Sigmoid colon (tissue), 7 donors: Measurements from ENCODE around the gene PLEKHG2. TPM values are rescaled to one million over a fixed set of nuclear protein-coding genes. Genes with fewer than 3 reads are reported as not detected.
A peak's percentile ranks its signal among the peaks of the same experiment; 100 is the strongest.

Experiments
- DNase-seq: peaks from one replicate; pipeline ENCODE4 v3.0.0-alpha.2; 2019
- H3K27ac ChIP-seq, 4 donors: fragments of 200-600 bp; sonication (generic); one replicate each; pipeline ENCODE4 v1.5.1; 2016 to 2019; ENCODE audit warnings: mild to moderate bottlenecking in 1 of 4
- H3K27me3 ChIP-seq, 3 donors: fragments of 200-600 bp; sonication (generic); one replicate each; pipeline ENCODE4 v1.5.1; 2019; ENCODE audit warnings: mild to moderate bottlenecking in 1 of 3
- H3K36me3 ChIP-seq, 4 donors: fragments of 200-600 bp; sonication (generic); one replicate each; pipeline ENCODE4 v1.5.1; 2016 to 2019
- H3K4me1 ChIP-seq, 4 donors: fragments of 200-600 bp; sonication (generic); one replicate each; pipeline ENCODE4 v1.5.1; 2017 to 2019
- H3K4me3 ChIP-seq, 4 donors: fragments of 200-600 bp; sonication (generic); one replicate each; pipeline ENCODE4 v1.5.1; 2017 to 2019; ENCODE audit warnings: mild to moderate bottlenecking in 2 of 4, moderate library complexity in 1 of 4
- H3K9me3 ChIP-seq, 4 donors: fragments of 200-600 bp in 3 of 4; sonication (generic) in 3 of 4; one replicate each; pipeline versions ENCODE4 v1.5.1 to v1.6.1; 2013 to 2019
- EP300 ChIP-seq, 4 donors: sonication (generic); formaldehyde crosslinking; IDR thresholded peaks; one replicate each; pipeline ENCODE4 v1.6.1; 2017; ENCODE audit warnings: antibody characterized with exemption in 4 of 4
- POLR2A ChIP-seq, 2 donors: fragments of 450-650 bp; IDR thresholded peaks; one replicate each; pipeline ENCODE4 v1.6.1; 2016; ENCODE audit warnings: antibody characterized with exemption in 2 of 2, mild to moderate bottlenecking in 2 of 2, moderate library complexity in 2 of 2
- POLR2AphosphoS5 ChIP-seq, 4 donors: sonication (generic); formaldehyde crosslinking; IDR thresholded peaks; one replicate each; pipeline ENCODE4 v1.6.1; 2017; ENCODE audit warnings: antibody characterized with exemption in 4 of 4
- WGBS, 2 donors: extraction: QIAGEN DNeasy Blood & Tissue Kit; methylation state at CpG; one replicate each; pipeline ENCODE4 v1.1.7; 2013; 5-methylcytosine and 5-hydroxymethylcytosine counted together
- intact Hi-C: fragments of 100-400 bp; cut with DNase I; formaldehyde crosslinking; loops from one replicate; pipeline ENCODE4 v1.15.1; 2023
- polyA plus RNA-seq, 3 donors: library from polyadenylated mRNA; stranded (reverse); fragments of 200-250 nt; gene quantifications; one replicate each; pipeline ENCODE4 v1.2.3, GENCODE V29; 2013
- total RNA-seq, 4 donors: library from RNA; depleted of rRNA; stranded (reverse); fragments of >200 nt; gene quantifications; one replicate each; pipeline ENCODE4 v1.1.0, GENCODE V29; 2016
- TF ChIP-seq, protein P1 (sequence below), 4 experiments: fragments of 450-650 bp in 3 of 4; fragments of 200-600 bp in 1 of 4; IDR thresholded peaks; one replicate each; pipeline ENCODE4 v1.5.1; 2016 to 2019; ENCODE audit warnings: antibody characterized with exemption in 4 of 4, mild to moderate bottlenecking in 3 of 4, moderate library complexity in 2 of 4
- donor health status: healthy with polysubstance abuse.
- donor health status: Bipolar disorder and iron deficiency.
- donor health status: healthy.

The PLEKHG2 gene
- total and polyA plus RNA-seq, 7 donors: 0.60 to 28.8 (median 10.7) TPM

DNA sequence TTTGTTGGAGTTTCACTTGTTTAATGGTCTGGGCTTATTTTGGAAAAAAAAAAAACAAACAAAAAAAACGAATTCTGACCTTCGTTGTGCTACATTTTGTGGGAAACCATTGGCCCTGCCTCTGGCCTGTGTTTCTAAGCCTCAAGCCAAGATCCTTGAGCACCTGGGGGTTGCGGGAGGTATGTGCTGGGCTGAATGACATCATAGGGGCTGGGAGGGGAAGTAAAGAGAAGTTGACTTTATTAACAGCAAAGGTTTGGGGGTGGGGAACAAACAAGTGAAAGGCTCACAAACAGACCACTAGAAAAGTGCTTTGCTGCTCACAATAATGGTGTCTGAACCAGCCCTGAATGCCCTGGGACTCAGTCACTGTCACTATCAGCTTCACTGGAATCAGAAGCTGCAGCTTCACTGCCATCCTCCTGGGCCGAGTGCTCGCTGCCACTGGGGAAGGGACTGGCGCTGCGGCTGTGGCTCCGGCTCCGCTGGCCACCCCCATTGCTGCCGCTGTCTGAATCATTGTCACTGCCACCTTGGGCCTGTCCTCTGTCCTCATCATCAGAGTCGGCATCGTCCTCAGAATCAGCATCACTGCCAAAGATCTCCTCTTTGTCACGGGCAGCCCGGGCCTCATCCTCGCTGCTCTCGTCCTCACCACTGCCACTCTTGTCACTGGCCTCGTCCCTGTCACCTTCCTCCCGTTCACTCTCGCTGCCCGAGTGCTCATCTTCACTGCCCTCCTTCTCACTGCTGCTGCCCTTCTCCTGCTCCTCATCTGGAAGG, 26.6 kb upstream of the PLEKHG2 start:
- Histone ChIP-seq H3K4me3 (no peak overlapping the region), H3K36me3 (peaks cover 43 to 89% (median 54%) of the 10 kb centered on the region in 4 donors), H3K9me3 (no peaks in the 10 kb centered on the region), H3K27me3 (no peaks in the 10 kb centered on the region), H3K4me1 (peaks cover 0 to 15% (median 13%) of the 10 kb centered on the region in 4 donors), H3K27ac (no peak overlapping the region)
- intact Hi-C loops: no loop called here
- WGBS, 2 donors: 85 to 89% methylated on average over 20 of the region's 20 CpGs
- DNase-seq: no peak
- no peak for TF ChIP-seq POLR2A (IDR thresholded peaks at IDR 0.05)
- no peak for TF ChIP-seq EP300 (IDR thresholded peaks at IDR 0.05)
- TF ChIP-seq POLR2AphosphoS5 (IDR thresholded peaks at IDR 0.05): no peak
- TF ChIP-seq, protein P1, sequence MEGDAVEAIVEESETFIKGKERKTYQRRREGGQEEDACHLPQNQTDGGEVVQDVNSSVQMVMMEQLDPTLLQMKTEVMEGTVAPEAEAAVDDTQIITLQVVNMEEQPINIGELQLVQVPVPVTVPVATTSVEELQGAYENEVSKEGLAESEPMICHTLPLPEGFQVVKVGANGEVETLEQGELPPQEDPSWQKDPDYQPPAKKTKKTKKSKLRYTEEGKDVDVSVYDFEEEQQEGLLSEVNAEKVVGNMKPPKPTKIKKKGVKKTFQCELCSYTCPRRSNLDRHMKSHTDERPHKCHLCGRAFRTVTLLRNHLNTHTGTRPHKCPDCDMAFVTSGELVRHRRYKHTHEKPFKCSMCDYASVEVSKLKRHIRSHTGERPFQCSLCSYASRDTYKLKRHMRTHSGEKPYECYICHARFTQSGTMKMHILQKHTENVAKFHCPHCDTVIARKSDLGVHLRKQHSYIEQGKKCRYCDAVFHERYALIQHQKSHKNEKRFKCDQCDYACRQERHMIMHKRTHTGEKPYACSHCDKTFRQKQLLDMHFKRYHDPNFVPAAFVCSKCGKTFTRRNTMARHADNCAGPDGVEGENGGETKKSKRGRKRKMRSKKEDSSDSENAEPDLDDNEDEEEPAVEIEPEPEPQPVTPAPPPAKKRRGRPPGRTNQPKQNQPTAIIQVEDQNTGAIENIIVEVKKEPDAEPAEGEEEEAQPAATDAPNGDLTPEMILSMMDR (IDR thresholded peaks at IDR 0.05): no peak

DNA sequence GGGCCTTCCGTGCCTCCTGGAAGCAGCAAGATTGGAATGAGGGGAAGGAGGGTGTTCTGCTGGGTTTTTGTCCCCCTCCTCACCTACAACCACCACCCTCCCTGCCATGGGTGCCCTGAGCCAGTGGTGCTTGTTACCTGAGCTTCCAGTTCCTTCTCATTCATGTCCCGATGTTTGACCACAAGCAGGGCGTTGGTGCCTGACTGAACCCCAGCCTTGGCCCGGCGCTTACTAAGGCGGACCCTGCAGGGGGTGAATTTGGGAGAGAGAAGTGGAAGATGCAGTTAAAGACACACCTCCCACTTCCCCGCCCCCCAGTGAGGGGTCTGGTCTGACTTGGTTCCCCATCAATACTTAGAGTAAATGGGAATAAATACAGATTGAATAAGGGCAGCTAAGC, 25.9 kb upstream of the PLEKHG2 start:
- TF ChIP-seq, protein P1 (IDR thresholded peaks at IDR 0.05): no peak
- no peak for TF ChIP-seq EP300 (IDR thresholded peaks at IDR 0.05)
- no peak for TF ChIP-seq POLR2AphosphoS5 (IDR thresholded peaks at IDR 0.05)
- TF ChIP-seq POLR2A (IDR thresholded peaks at IDR 0.05): no peak
- Histone ChIP-seq H3K4me3 (no peak overlapping the region), H3K36me3 (peaks cover 35 to 82% (median 47%) of the 10 kb centered on the region in 4 donors), H3K9me3 (no peaks in the 10 kb centered on the region), H3K4me1 (peaks cover 0 to 15% (median 14%) of the 10 kb centered on the region in 4 donors), H3K27ac (no peak overlapping the region), H3K27me3 (no peaks in the 10 kb centered on the region)
- no peak for DNase-seq
- intact Hi-C loops: no loop called here
- 88 to 90% methylated on average over 7 of the region's 7 CpGs for WGBS, 2 donors

- no peak for DNase-seq
- H3K36me3 ChIP-seq: peaks cover 20 to 66% (median 38%) of the 10 kb centered on the region in 4 donors
- H3K27ac ChIP-seq: peak overlapping the region in 1 of 4 donors; percentile 100
- H3K27me3 ChIP-seq: no peaks in the 10 kb centered on the region
- WGBS, 2 donors: 84 to 94% methylated on average over 5 of the region's 5 CpGs
- peaks cover 0 to 26% (median 26%) of the 10 kb centered on the region in 4 donors for H3K4me1 ChIP-seq
- TF ChIP-seq EP300 (IDR thresholded peaks at IDR 0.05): no peak
- TF ChIP-seq, protein P1 (IDR thresholded peaks at IDR 0.05): no peak
- TF ChIP-seq POLR2A (IDR thresholded peaks at IDR 0.05): no peak
- no peak for TF ChIP-seq POLR2AphosphoS5 (IDR thresholded peaks at IDR 0.05)
- no peak overlapping the region for H3K4me3 ChIP-seq
- no peaks in the 10 kb centered on the region for H3K9me3 ChIP-seq
- intact Hi-C loops: no loop called here
These were observed 23.8 kb upstream of the PLEKHG2 start for GRCh38 chr19:39388657-39389056.

GRCh38 chr19:39389631-39390414, 22.6 kb upstream of the PLEKHG2 start:
- H3K4me1 ChIP-seq: peaks cover 0 to 26% (median 26%) of the 10 kb centered on the region in 4 donors
- H3K9me3 ChIP-seq: no peaks in the 10 kb centered on the region
- intact Hi-C loops: loop anchor here (2.0 to 5.0 kb wide), 3 partner anchors 47 to 92 kb away; partner anchors contain the start of genes SAMD4B, SUPT5H and TIMM50
- DNase-seq: no peak
- H3K4me3 ChIP-seq: peak overlapping the region; percentile 71 to 98 (median 98)
- H3K27ac ChIP-seq: peak overlapping the region; percentile 99 to 100 (median 100)
- 73 to 78% methylated on average over 13 of the region's 13 CpGs for WGBS, 2 donors
- TF ChIP-seq POLR2A (IDR thresholded peaks at IDR 0.05): no peak
- TF ChIP-seq, protein P1 (IDR thresholded peaks at IDR 0.05): no peak
- no peak for TF ChIP-seq POLR2AphosphoS5 (IDR thresholded peaks at IDR 0.05)
- TF ChIP-seq EP300 (IDR thresholded peaks at IDR 0.05): no peak
- H3K36me3 ChIP-seq: peaks cover 28 to 66% (median 40%) of the 10 kb centered on the region in 4 donors
- H3K27me3 ChIP-seq: no peaks in the 10 kb centered on the region
